HG03342 (cell line): ENCODE results near the gene RNF187.

Source experiments
- ATAC-seq: cut with Tn5 transposase; IDR thresholded peaks from one replicate; pipeline ENCODE4 v1.9.1; 2021; ENCODE audit warnings: mild to moderate bottlenecking, moderate library complexity; ENCODE audit not compliant: unreplicated experiment

Gene RNF187

DNA sequence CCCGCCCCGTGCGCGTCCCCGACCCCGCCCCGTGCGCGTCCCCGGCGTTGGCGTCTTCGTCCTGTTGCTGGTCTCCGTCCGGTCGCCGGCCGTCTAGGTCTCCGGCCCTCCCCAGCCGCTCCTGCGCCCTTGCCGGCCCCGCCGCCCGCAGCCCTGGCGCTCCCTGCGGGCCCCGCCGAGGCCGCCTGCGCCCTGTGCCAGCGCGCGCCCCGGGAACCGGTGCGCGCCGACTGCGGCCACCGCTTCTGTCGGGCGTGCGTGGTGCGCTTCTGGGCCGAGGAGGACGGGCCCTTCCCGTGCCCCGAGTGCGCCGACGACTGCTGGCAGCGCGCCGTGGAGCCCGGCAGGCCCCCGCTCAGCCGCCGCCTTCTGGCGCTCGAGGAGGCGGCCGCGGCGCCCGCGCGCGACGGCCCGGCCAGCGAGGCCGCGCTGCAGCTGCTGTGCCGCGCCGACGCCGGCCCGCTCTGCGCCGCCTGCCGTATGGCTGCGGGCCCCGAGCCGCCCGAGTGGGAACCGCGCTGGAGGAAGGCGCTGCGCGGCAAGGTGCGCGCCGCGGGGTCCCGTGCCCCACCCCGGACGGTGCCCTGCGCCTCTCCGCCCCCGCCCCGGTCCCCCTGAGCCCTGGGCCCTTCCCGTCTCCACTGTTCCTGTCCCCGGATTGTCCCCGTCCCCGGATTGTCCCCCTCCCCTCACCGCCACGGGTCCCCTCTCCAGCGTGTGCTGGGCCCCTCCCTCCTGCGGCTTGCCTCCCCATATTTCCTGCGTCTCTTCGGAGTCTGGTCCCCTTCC, at the start of gene RNF187:
TSS of gene RNF187 (plus strand) at position 47 of the 789 bp plus-strand sequence.
- ATAC-seq, result peak; percentile 67

DNA sequence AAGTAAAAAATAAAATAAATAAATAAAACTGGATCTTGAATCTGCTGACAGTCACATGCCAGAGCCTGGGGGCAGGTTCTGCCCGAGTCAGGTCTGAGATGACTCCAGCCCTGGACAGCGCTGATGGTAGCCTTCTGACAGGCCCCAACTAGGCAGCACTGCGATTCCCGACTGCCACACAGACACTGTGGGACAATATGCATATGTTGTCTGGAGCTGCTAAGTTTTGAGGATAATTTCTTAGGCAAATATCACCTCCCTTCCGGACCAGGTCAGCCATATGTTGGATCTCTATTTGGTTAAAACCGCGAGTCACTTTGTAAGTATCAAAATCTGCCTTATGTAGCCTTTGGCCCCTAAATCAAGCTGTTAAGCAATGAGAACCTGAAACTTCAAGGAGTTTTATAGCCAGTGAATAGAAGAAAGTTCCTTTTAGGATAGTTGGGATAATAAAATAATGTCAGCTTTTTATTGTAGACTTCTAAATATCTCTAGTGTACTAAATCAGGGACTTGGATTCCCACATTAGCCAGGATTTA, 49.7 kb upstream of the RNF187 start:
- no peak for ATAC-seq

DNA sequence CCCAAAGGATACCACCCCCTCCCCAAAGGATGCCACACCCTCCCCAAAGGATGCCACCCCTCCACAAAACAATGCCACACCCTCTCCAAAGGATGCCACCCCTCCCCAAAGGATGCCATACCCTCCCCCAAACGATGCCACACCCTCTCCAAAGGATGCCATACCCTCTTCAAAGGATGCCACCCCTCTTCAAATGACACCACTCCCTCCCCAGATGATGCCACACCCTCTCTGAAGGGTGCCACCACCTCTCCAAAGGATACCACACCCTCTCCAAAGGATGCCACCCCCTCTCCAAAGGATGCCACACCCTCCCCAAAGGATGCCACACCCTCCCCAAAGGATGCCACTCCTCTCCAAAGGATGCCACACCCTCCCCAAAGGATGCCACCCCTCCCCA, 48.9 kb upstream of the RNF187 start:
- ATAC-seq, result no peak

DNA sequence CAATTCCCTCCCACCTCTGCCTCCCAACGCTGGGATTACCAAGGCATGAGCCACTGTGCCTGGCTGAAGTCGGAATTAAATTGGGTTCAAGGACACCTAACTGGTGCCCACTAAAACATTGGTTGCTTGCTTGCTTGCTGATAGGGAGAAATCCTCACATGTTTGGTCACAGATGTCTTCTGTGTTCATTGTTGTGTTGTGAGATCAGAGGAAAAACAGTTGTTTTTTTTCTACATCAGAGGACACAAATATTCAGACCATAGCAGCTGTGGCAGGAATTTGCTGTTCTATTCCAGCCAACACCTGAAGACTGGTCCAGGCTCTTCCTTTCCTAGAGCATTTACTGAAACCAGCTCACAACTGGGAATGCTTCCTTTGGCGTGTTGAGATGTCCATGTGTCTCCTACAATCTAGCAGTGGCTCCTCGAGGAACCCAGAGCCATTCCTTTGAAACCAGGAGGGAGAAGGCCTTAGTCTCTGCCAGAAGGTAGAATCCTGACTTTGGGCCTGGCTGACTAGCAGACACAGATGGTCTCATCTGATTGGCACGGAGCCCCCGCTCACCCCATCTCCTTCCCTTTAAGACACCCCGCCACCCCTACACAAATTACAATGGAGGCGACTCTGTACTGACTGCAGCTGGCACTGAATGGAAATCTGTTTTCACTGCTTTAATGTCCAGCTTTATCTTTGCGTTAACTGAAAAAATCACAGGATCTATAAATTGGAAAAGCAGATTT, 46.3 kb upstream of the RNF187 start:
- ATAC-seq, result no peak

DNA sequence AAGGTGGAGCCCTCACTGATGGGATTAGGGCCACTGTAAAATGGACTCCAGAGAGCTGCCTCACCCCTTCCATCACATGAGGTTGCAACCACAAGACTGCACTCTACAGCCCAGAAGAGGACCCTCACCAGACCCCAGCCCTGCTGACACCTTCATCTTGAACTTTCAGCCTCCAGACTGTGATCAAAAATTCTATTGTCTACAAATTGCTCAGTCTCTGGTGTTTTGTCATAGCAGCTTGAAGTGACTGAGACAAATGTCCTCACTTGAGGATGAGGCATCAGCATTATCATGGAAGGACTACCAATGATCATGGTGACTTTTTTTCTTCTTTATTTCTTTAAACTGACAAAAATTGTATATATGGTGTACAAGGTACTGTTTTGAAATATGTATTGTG, 43.8 kb upstream of the RNF187 start:
- no peak for ATAC-seq

DNA sequence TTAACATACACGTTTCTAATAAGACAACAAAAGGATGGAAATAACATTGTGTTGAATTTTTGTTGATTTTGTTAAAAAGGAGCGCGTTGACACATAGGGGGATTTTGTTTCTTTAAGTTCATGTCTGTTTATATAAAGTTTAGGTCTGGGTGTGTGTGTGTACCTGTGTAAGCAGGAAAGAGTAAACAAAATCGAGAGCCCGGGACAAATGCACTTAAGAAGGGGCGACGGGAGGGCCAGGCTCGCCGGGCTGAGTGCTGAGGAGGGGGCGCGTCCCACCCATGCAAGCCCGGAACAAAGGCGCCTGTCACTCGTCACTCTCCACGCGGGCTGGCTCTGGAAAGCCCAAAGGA, 41.7 kb upstream of the RNF187 start:
- ATAC-seq, result no peak

DNA sequence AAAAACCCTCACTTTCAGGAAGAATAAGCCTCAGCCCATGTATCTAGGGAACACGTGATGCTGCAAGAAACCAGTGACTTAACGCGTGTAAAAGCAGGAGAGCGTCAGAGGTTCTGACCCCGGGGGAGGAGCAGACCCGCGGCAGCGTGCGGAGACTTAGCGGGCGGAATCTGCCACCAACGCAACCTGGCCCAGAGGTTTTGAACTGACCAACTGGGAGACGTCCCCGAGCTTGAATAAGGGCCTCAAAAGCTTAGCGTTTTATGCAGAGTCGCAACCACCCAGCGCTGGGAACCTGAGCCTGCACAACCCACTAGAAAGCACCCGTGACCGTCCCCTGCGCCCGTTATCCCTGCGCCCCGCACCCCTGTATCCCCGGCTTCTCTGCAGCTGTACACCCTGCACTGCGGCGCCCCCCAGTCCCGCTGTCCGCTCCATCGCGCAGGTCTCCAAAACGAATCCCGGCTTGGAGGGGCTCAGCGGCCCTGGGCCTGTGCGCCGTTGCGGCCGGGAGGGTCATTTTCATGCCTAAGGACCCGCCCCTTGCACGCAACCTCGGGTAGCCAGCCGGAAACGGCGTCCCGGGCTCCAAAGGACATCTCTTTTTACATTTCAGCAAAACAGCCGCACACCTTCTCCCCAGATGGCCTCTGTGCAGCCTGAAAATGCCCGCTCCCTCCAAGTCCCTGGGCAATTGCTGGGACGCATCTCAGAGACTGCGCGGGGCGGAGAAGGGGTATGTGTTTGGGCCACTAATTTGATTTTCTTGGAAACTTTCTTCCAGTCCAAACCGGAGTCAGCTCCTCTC, 41.1 kb upstream of the RNF187 start:
- ATAC-seq, result no peak

DNA sequence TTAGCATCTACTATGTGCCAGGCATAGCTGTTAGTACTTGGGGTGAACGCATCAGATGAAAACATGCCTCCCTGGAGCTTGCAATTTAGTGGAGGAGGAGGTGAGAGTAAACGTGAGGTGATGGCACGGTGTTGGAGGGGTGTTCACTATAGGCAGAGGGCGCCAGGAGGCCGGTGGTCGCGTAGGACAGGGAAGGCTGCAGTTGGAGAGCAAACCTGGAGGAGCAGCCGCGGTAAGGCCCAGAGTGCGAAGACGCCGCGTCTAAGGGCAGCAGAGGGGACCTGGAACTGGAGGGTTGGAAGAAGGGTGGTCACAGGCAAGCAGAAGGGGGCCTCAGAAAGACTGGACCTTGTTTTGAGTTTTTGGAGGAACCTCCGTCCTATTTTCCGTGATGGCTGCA, 40.3 kb upstream of the RNF187 start:
- no peak for ATAC-seq

DNA sequence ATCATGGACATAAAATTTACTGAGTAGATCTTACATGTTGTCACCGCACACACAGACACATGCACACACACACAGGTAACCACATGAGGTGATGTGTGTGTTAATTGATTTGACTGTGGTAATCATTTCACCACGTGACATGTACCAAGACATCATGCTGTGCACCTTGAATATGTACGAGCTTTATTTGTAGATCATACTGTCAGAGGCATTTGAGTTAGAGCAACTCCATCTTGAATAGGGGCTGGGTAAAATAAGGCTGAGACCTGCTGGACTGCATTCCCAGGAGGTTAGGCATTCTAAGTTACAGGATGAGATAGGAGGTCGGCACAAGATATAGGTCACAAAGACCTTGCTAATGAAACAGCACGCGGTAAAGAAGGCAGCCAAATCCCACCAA, 38.8 kb upstream of the RNF187 start:
- ATAC-seq, result no peak

DNA sequence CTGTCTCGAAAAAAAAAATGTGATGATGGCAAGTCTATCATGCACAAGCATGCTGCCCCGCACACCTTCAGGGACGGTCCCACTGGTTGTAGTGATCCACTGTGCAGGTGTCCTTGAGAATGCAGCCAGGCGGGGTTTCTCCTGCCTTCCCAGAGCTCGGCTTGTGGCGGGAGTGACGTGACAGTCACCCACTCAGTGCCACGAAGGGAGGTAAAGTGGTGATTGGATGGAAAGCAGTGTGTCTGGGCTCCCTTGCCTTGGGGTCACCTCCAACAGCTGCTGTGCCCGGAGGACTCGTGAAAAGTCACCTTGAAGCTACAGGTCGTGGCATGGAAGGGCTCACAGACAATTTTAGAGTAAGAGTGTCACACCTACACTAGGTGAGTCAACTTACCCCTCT, 37.0 kb upstream of the RNF187 start:
- no peak for ATAC-seq

DNA sequence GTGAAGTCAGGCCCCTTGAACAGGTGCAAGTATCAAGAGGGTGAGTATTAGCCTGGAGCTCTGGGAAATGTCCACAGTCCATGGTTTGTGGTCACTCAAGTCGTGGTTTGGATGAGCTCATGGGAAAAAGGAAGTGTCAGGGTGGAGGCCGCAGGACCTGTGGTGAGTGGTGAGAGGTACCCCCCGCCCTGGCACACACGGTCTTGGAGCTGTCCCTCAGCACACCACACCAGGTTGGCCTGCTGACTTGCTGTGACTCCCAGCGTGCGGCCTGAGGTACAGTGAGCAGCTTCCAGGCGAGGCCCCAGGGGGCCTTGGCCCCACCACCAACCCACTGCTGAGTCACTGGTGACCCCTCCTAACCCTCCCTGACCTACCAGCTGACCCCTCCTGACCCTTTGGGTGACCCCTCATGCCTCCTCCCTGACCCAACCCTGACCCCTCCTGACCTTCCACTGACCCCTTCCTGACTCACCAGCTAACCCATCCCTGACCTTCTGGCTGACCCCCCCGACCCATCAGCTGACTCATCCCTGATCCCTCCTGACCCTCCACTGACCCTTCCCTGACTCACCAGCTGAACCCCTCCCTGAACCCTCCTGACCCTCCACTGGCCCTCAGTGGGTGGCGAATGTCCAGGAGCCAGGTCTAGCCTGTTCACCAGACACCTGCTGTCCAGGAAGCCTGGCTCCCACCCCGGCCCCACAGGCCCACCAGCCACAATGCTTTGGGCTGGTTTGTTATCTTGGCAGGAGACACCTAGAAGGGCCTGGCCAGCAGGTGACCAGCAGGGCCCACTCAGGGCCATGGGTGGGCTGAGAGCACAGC, 34.8 kb upstream of the RNF187 start:
- no peak for ATAC-seq

DNA sequence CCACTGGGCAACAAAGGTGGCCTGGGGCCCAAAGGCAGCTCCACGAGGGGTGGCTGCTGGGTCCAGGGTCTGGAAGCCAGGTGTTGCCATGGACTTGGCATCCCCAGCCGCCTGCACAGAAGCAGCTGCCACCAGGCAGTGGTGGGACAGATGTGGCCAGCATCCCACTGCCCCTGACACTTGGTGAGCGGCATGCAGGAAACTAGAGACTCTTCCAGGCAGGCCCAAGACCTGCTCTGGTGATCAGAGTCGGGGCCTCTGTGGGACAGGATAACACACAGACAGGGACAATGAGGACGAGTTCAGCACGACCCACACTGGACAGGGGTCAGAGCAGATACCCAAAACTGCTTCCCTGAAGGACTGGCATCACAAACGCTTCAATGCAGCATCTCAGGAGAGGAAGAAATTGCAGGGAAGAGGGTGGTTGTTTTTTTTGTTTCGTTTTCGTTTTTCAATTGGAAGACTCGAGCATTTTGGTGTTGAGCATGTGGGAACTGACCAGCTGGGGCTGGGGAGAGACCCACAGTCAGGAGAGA, 34.1 kb upstream of the RNF187 start:
- no peak for ATAC-seq

DNA sequence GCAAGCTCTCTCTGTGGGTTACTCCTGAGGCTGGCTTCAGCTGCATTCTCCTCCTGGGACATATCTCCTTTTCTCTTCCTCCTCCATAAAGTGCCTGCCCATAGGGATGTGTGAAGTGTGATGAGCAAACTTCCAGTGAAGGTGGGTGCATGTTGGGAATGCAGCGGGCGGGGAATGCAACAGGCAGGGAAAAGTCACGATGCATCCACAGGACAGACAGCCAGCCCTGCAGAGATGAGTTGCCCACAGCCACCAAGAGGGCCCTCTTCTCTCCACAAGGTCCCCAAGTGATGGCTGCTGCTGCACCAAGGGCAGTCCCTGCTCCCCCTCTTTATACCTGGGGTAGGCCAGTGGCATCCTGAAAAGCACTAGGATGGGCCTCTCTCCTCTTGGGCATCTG, 33.6 kb upstream of the RNF187 start:
- ATAC-seq, result no peak

DNA sequence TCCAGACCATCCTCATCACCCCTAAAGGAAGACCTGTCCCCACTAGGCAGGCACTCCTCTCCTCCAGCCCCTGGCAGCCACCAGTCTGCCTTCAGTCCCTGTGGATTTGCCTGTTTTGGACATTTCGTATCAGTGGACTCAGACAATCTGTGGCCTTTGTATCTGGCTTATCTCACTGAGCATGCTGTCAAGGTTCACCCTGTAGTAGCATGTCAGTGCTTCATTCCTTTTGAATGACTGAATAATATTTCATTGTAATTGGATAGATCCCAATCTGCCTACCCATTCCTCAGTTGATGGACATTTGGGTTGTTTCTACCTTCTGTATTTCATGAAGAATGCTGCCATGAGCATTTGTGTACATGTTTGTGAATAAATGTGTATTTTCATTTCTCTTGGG, 32.9 kb upstream of the RNF187 start:
- no peak for ATAC-seq

DNA sequence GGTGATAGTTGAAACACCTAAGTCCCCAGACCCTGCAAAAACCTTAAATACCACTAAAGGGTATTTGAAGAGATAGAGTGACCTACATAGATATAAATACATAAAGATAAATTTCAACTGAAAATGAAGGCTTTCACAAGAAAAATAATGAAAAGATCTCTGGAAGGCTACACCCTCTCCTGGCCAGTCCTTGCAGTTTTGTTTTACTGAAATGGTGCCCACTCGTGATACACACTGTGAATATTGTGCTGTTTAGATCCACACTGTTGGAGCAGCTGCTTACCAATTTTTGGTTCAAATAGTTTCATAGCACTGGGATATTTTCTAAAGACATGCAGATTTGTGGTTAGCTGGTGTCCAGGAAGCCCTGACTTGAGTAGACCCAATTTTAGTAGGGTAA, 31.5 kb upstream of the RNF187 start:
- no peak for ATAC-seq

DNA sequence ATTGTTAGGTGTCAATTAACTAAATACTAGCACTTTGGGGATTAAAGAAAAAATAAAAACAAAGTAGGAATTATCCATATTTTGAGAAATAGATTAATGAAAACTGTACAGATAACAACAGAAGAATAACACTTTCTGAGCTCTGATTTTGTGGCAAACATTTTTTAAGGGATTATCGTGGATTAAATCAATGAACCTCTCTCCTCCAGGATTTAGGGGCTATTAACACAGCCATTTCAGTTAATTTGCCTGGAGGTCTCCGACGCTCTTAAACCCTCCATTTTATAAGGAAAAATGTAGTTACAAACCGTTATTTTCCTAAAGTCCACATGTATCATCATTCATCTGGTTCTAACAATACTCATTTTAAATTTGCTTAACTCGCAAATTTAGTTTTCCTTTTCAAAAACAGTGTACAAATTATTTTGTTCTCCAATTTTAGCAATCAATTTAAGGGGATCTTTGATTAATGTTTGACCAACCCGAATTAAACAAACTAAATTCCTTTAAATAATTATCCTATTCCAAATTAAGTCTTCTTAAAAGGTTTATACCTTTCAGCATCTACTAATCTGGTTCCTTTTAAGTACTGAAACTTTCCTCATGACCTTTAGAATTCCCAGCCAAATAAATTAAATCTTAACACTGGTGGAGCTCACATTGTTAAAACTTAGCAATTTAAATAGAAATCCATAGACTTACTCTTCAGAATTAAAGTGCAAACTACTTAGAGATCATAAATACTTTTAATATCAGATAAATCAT, 30.7 kb upstream of the RNF187 start:
- no peak for ATAC-seq

DNA sequence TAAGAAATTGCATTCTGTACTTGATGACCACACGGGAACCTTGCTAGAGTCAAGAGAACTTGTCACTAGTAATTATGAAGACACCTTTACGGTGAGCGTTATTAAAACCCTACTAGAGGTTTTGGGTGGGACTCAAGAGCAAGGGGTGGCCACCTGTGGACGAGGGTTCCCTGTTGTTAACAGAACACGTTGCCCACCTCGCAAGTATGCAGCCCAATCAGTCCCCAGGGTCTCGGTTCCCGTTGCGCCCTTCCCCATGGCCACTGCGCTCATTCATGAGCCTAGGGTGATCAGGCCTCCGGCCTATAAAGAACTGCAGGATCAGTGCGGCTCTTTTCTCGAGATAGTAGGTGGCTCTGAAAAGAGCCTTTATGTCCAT, 30.2 kb upstream of the RNF187 start:
- ATAC-seq, result peak; percentile 4

DNA sequence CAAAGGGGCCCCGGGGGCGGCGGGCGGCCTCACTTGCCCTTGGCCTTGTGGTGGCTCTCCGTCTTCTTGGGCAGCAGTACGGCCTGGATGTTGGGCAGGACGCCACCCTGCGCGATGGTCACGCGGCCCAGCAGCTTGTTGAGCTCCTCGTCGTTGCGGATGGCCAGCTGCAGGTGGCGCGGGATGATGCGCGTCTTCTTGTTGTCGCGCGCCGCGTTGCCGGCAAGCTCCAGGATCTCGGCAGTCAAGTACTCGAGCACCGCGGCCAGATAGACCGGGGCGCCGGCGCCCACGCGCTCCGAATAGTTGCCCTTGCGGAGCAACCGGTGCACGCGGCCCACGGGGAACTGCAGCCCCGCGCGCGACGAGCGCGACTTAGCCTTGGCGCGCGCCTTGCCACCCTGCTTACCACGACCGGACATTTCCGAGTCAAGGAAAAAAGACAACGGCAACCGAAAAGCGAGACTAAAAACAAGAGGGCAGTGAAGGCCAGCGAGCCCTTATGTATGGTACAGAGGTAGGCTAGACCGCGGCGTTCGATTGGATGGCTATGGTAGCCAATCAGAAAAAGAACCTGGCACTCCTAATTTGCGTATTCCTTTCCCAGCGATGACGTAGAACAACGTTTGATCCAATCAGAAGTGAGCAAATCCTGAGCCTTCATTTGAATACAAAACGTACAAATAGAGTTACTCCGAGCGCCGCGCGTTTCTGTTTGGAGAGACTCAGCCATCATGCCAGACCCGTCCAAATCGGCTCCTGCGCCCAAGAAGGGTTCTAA, 29.6 kb upstream of the RNF187 start:
- ATAC-seq, result peak; percentile 80
